ENCODE data around the gene SNRNP35.
"Not testable (repeated sequence)": the region's sequence is repeated elsewhere in the genome, so short reads cannot be mapped to it uniquely, and the experiment has no call there.

SNRNP35 gene

GRCh38 chr12:123479442-123480180 lies 21.7 kb downstream of the SNRNP35 start:
- Histone ChIP-seq H3K27me3 (replicated peaks in 2 of 5; ENCODE audit: control insufficient read depth in 4 of 5, insufficient read depth in 5 of 5, low read length in 4 of 5) (no peaks in the 10 kb centered on the region), H3K9me3 (ENCODE audit: control extremely low read depth in 1 of 5, control insufficient read depth in 4 of 5, insufficient read depth in 2 of 5, low read depth in 1 of 5, low read length in 4 of 5) (no peaks in the 10 kb centered on the region), H3K4me3 (ENCODE audit: control insufficient read depth in 1 of 7, extremely low read depth in 1 of 7, insufficient read depth in 4 of 7, low read depth in 2 of 7, low read length in 6 of 7) (no peak overlapping the region), H3K36me3 (ENCODE audit: control insufficient read depth in 4 of 4, insufficient read depth in 4 of 4, low read length in 3 of 4) (peaks cover 0 to 3% (median 0%) of the 10 kb centered on the region in 4 experiments), H3K27ac (ENCODE audit: insufficient read depth in 1 of 2, low read depth in 1 of 2, low read length in 2 of 2, poor library complexity in 1 of 2, severe bottlenecking in 2 of 2) (no peak overlapping the region), H3K4me1 (ENCODE audit: control extremely low read depth in 1 of 4, control insufficient read depth in 4 of 4, insufficient read depth in 4 of 4, low read length in 3 of 4) (peaks cover 0 to 12% (median 10%) of the 10 kb centered on the region in 4 experiments)
- 88% methylated on average over 14 of the region's 14 CpGs for WGBS (ENCODE audit: insufficient coverage)
- ChIA-PET CTCF (no interaction called here), POLR2A (no interaction called here)
- no peak for DNase-seq

- POLR2A ChIA-PET; H3K9me3 ChIP-seq (ENCODE audit: control extremely low read depth in 1 of 5, control insufficient read depth in 4 of 5, insufficient read depth in 2 of 5, low read depth in 1 of 5, low read length in 4 of 5); H3K27me3 ChIP-seq (replicated peaks in 2 of 5; ENCODE audit: control insufficient read depth in 4 of 5, insufficient read depth in 5 of 5, low read length in 4 of 5); H3K27ac ChIP-seq (ENCODE audit: insufficient read depth in 1 of 2, low read depth in 1 of 2, low read length in 2 of 2, poor library complexity in 1 of 2, severe bottlenecking in 2 of 2); DNase-seq; H3K36me3 ChIP-seq (ENCODE audit: control insufficient read depth in 4 of 4, insufficient read depth in 4 of 4, low read length in 3 of 4); H3K4me3 ChIP-seq (ENCODE audit: control insufficient read depth in 1 of 7, extremely low read depth in 1 of 7, insufficient read depth in 4 of 7, low read depth in 2 of 7, low read length in 6 of 7); CTCF ChIA-PET: not testable (repeated sequence)
- 93% methylated on average over 3 of the region's 5 CpGs for WGBS (ENCODE audit: insufficient coverage)
- peaks cover 0 to 12% (median 10%) of the 10 kb centered on the region in 4 experiments for H3K4me1 ChIP-seq (ENCODE audit: control extremely low read depth in 1 of 4, control insufficient read depth in 4 of 4, insufficient read depth in 4 of 4, low read length in 3 of 4)
Observed at GRCh38 chr12:123481251-123481650, 23.3 kb downstream of the SNRNP35 start.

- Histone ChIP-seq H3K9me3 (ENCODE audit: control extremely low read depth in 1 of 5, control insufficient read depth in 4 of 5, insufficient read depth in 2 of 5, low read depth in 1 of 5, low read length in 4 of 5) (no peaks in the 10 kb centered on the region), H3K27me3 (replicated peaks in 2 of 5; ENCODE audit: control insufficient read depth in 4 of 5, insufficient read depth in 5 of 5, low read length in 4 of 5) (no peaks in the 10 kb centered on the region), H3K4me1 (ENCODE audit: control extremely low read depth in 1 of 4, control insufficient read depth in 4 of 4, insufficient read depth in 4 of 4, low read length in 3 of 4) (peaks cover 0 to 12% (median 10%) of the 10 kb centered on the region in 4 experiments), H3K4me3 (ENCODE audit: control insufficient read depth in 1 of 7, extremely low read depth in 1 of 7, insufficient read depth in 4 of 7, low read depth in 2 of 7, low read length in 6 of 7) (no peak overlapping the region), H3K36me3 (ENCODE audit: control insufficient read depth in 4 of 4, insufficient read depth in 4 of 4, low read length in 3 of 4) (no peaks in the 10 kb centered on the region), H3K27ac (ENCODE audit: insufficient read depth in 1 of 2, low read depth in 1 of 2, low read length in 2 of 2, poor library complexity in 1 of 2, severe bottlenecking in 2 of 2) (no peak overlapping the region)
- DNase-seq: no peak
- 80% methylated on average over 2 of the region's 6 CpGs for WGBS (ENCODE audit: insufficient coverage)
- ChIA-PET CTCF (interaction anchor here (0.9 kb wide), 1 partner anchor 14 kb away, joined by 3 read pairs; no protein-coding TSS in a partner anchor), POLR2A (interaction anchor here (0.5 to 1.1 kb wide), 2 partner anchors 23 to 74 kb away, joined by 3 to 4 read pairs; no protein-coding TSS in a partner anchor)
Observed at GRCh38 chr12:123482876-123483275, 24.9 kb downstream of the SNRNP35 start.

- no peaks in the 10 kb centered on the region for H3K9me3 ChIP-seq (ENCODE audit: control extremely low read depth in 1 of 5, control insufficient read depth in 4 of 5, insufficient read depth in 2 of 5, low read depth in 1 of 5, low read length in 4 of 5)
- H3K27me3 ChIP-seq (replicated peaks in 2 of 5; ENCODE audit: control insufficient read depth in 4 of 5, insufficient read depth in 5 of 5, low read length in 4 of 5): no peaks in the 10 kb centered on the region
- ChIA-PET POLR2A (interaction anchor here (1.1 kb wide), 1 partner anchor 24 kb away, joined by 4 read pairs; no protein-coding TSS in a partner anchor), CTCF (interaction anchor here (0.6 to 1.3 kb wide), 3 partner anchors 48 to 107 kb away, joined by 3 read pairs; no protein-coding TSS in a partner anchor)
- peaks cover 0 to 12% (median 10%) of the 10 kb centered on the region in 4 experiments for H3K4me1 ChIP-seq (ENCODE audit: control extremely low read depth in 1 of 4, control insufficient read depth in 4 of 4, insufficient read depth in 4 of 4, low read length in 3 of 4)
- no peak overlapping the region for H3K4me3 ChIP-seq (ENCODE audit: control insufficient read depth in 1 of 7, extremely low read depth in 1 of 7, insufficient read depth in 4 of 7, low read depth in 2 of 7, low read length in 6 of 7)
- no peak overlapping the region for H3K27ac ChIP-seq (ENCODE audit: insufficient read depth in 1 of 2, low read depth in 1 of 2, low read length in 2 of 2, poor library complexity in 1 of 2, severe bottlenecking in 2 of 2)
- WGBS (ENCODE audit: insufficient coverage): 39% methylated on average over 14 of the region's 18 CpGs
- DNase-seq: peak in 2 of 3 donors; percentile 25 to 50
- H3K36me3 ChIP-seq (ENCODE audit: control insufficient read depth in 4 of 4, insufficient read depth in 4 of 4, low read length in 3 of 4): no peaks in the 10 kb centered on the region
Observed at GRCh38 chr12:123483602-123484248, 25.8 kb downstream of the SNRNP35 start.

GRCh38 chr12:123485756-123486155 lies 27.8 kb downstream of the SNRNP35 start:
- WGBS (ENCODE audit: insufficient coverage): 91% methylated on average over 14 of the region's 14 CpGs
- ChIA-PET POLR2A (no interaction called here), CTCF (no interaction called here)
- H3K27ac ChIP-seq (ENCODE audit: insufficient read depth in 1 of 2, low read depth in 1 of 2, low read length in 2 of 2, poor library complexity in 1 of 2, severe bottlenecking in 2 of 2): no peak overlapping the region
- H3K4me3 ChIP-seq (ENCODE audit: control insufficient read depth in 1 of 7, extremely low read depth in 1 of 7, insufficient read depth in 4 of 7, low read depth in 2 of 7, low read length in 6 of 7): no peak overlapping the region
- no peaks in the 10 kb centered on the region for H3K9me3 ChIP-seq (ENCODE audit: control extremely low read depth in 1 of 5, control insufficient read depth in 4 of 5, insufficient read depth in 2 of 5, low read depth in 1 of 5, low read length in 4 of 5)
- peaks cover 0 to 12% (median 10%) of the 10 kb centered on the region in 4 experiments for H3K4me1 ChIP-seq (ENCODE audit: control extremely low read depth in 1 of 4, control insufficient read depth in 4 of 4, insufficient read depth in 4 of 4, low read length in 3 of 4)
- H3K36me3 ChIP-seq (ENCODE audit: control insufficient read depth in 4 of 4, insufficient read depth in 4 of 4, low read length in 3 of 4): no peaks in the 10 kb centered on the region
- DNase-seq: no peak
- no peaks in the 10 kb centered on the region for H3K27me3 ChIP-seq (replicated peaks in 2 of 5; ENCODE audit: control insufficient read depth in 4 of 5, insufficient read depth in 5 of 5, low read length in 4 of 5)

- no peak overlapping the region for H3K27ac ChIP-seq (ENCODE audit: insufficient read depth in 1 of 2, low read depth in 1 of 2, low read length in 2 of 2, poor library complexity in 1 of 2, severe bottlenecking in 2 of 2)
- 94% methylated on average over 4 of the region's 6 CpGs for WGBS (ENCODE audit: insufficient coverage)
- CTCF ChIA-PET: interaction anchor here (0.7 kb wide), 1 partner anchor 20 kb away, joined by 3 read pairs; no protein-coding TSS in a partner anchor
Observed at GRCh38 chr12:123487428-123487827, 29.5 kb downstream of the SNRNP35 start.

More at GRCh38 chr12:123487428-123487827, 29.5 kb downstream of the SNRNP35 start:
- H3K27me3 ChIP-seq (replicated peaks in 2 of 5; ENCODE audit: control insufficient read depth in 4 of 5, insufficient read depth in 5 of 5, low read length in 4 of 5): no peaks in the 10 kb centered on the region
- H3K36me3 ChIP-seq (ENCODE audit: control insufficient read depth in 4 of 4, insufficient read depth in 4 of 4, low read length in 3 of 4): no peaks in the 10 kb centered on the region
- H3K4me1 ChIP-seq (ENCODE audit: control extremely low read depth in 1 of 4, control insufficient read depth in 4 of 4, insufficient read depth in 4 of 4, low read length in 3 of 4): peaks cover 0 to 12% (median 10%) of the 10 kb centered on the region in 4 experiments
- H3K4me3 ChIP-seq (ENCODE audit: control insufficient read depth in 1 of 7, extremely low read depth in 1 of 7, insufficient read depth in 4 of 7, low read depth in 2 of 7, low read length in 6 of 7): no peak overlapping the region
- H3K9me3 ChIP-seq (ENCODE audit: control extremely low read depth in 1 of 5, control insufficient read depth in 4 of 5, insufficient read depth in 2 of 5, low read depth in 1 of 5, low read length in 4 of 5): no peaks in the 10 kb centered on the region
- DNase-seq: no peak
- POLR2A ChIA-PET: no interaction called here

All from common myeloid progenitor, CD34-positive (primary cell).